Right cardiac atrium (tissue), 5 donors: ENCODE data around the gene ZXDC. TPM values are rescaled to one million over a fixed set of nuclear protein-coding genes. Genes with fewer than 3 reads are reported as not detected.

Experiments used
- ATAC-seq, 2 donors: fragments of 200-7000 bp; cut with Tn5 transposase; one replicate each; pipeline versions ENCODE4 v1.8.0 to v1.9.1; 2020; ENCODE audit warnings: moderate library complexity in 2 of 2, mild to moderate bottlenecking in 1 of 2
- DNase-seq, 3 donors: peaks; one replicate each; pipeline ENCODE4 v3.0.0-alpha.2; 2020
- H3K27ac ChIP-seq: one replicate; pipeline ENCODE4 v1.5.1; 2013; ENCODE audit warnings: mild to moderate bottlenecking, low read length, control low read depth, moderate library complexity
- H3K27me3 ChIP-seq: one replicate; pipeline ENCODE4 v1.6.1; 2013; ENCODE audit not compliant: control insufficient read depth, insufficient read depth
- H3K4me1 ChIP-seq: one replicate; pipeline ENCODE4 v1.6.1; 2013; ENCODE audit warnings: low read length; ENCODE audit not compliant: control insufficient read depth, insufficient read depth
- H3K4me3 ChIP-seq: one replicate; pipeline ENCODE4 v1.5.1; 2013; ENCODE audit warnings: low read length, control low read depth
- H3K9me3 ChIP-seq: one replicate; pipeline ENCODE4 v1.6.1; 2013; ENCODE audit warnings: low read length; ENCODE audit not compliant: control insufficient read depth
- WGBS: extraction: QIAGEN DNeasy Blood & Tissue Kit; methylation state at CpG from one replicate; pipeline ENCODE4 v1.1.7; 2013; 5-methylcytosine and 5-hydroxymethylcytosine counted together
- intact Hi-C, 4 donors: fragments of 100-400 bp; cut with DNase I; formaldehyde crosslinking; loops; one replicate each; pipeline versions ENCODE4 v1.11.0 to v1.14.0; 2022 to 2023
- polyA plus RNA-seq: library from polyadenylated mRNA; stranded (reverse); fragments of 200-250 nt; gene quantifications from one replicate; pipeline ENCODE4 v1.2.3, GENCODE V29; 2013
- total RNA-seq, 4 donors: library from RNA; stranded (reverse); fragmentation: NEBNext Ultra II Directional; extraction: Animal tissue kit (Norgen Biotek cat#: 25700); gene quantifications; one replicate each; pipeline ENCODE4 v1.2.1, GENCODE V29; 2021
- donor health status: healthy with polysubstance abuse.
- donor health status: DM: no; HTN: yes; CAD: no.
- donor health status: DM: no; HTN: no; CAD: no.
- donor health status: DM: no; HTN: yes; CAD: no; lungs with severe emphysema.
- donor health status: DM: yes; HTN: yes; CAD: no.

ZXDC gene
- total and polyA plus RNA-seq, 5 donors, result 8.2 to 21.6 (median 19.3) TPM

- intact Hi-C loops, result loop anchor here in 2 of 4 donors (5.0 to 10.0 kb wide), 2 partner anchors 141 to 263 kb away; no protein-coding TSS in a partner anchor
- WGBS, result 90% methylated on average over 13 of the region's 13 CpGs
- ATAC-seq (no peak), DNase-seq (peak in 1 of 3 donors; percentile 43)
- H3K4me1 ChIP-seq, result no peaks in the 10 kb centered on the region
- H3K27ac ChIP-seq, result no peak overlapping the region
- H3K27me3 ChIP-seq, result no peaks in the 10 kb centered on the region
- H3K4me3 ChIP-seq, result no peak overlapping the region
- no peaks in the 10 kb centered on the region for H3K9me3 ChIP-seq
Observed at GRCh38 chr3:126397610-126398422, 77.9 kb downstream of the ZXDC start.

DNA sequence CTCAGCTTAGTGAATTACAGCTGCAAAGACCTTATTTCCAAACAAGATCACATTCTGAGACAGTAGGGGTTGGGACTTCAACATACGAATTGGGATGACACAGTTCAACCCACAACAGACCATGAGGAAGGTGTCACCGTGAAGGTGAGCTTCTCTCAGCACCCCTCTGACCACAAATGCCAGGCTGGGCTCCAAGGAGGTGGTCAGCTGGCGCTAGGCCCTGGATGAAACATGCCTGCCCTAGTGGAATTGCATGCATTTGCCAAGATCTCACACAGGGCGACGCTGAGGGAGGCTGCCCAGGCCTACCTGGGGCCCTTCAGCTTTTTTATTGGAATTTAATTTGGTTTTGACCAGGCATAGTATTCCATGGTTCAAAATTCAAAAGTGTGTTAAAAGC lies 79.2 kb downstream of the ZXDC start:
- H3K27me3 ChIP-seq, result no peaks in the 10 kb centered on the region
- DNase-seq, result no peak
- no peak overlapping the region for H3K27ac ChIP-seq
- no peaks in the 10 kb centered on the region for H3K9me3 ChIP-seq
- H3K4me1 ChIP-seq, result no peaks in the 10 kb centered on the region
- no peak overlapping the region for H3K4me3 ChIP-seq
- ATAC-seq, result no peak
- WGBS, result 92% methylated on average over 5 of the region's 5 CpGs
- intact Hi-C loops, result loop anchor here in 2 of 4 donors (5.0 to 10.0 kb wide), 2 partner anchors 139 to 262 kb away; no protein-coding TSS in a partner anchor

- Histone ChIP-seq H3K27me3 (no peaks in the 10 kb centered on the region), H3K27ac (no peak overlapping the region), H3K9me3 (no peaks in the 10 kb centered on the region), H3K4me1 (no peaks in the 10 kb centered on the region), H3K4me3 (no peak overlapping the region)
- intact Hi-C loops, result loop anchor here in 2 of 4 donors (5.0 to 10.0 kb wide), 2 partner anchors 139 to 261 kb away; no protein-coding TSS in a partner anchor
- WGBS, result 90% methylated on average over 6 of the region's 6 CpGs
- no peak for ATAC-seq
- DNase-seq, result no peak
Observed at GRCh38 chr3:126395846-126396513, 79.7 kb downstream of the ZXDC start.

DNA sequence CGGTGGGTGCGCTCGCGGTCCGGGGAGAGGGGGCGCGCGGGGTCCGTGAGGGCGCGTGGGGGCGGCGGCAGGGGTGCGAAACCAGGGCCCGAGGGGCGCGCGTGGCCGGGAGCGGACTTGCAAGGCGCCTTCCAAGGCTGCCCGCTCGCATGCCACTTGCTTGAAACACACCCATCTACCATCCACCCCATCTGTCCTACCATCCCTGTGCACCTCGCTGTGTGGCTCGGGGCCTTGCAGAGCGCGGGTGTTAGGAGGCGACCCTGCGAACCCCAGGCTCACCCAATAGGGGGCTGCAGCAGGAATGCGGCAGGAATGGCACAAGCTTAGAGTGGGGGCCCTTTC lies 80.7 kb downstream of the ZXDC start:
- no peaks in the 10 kb centered on the region for H3K4me1 ChIP-seq
- peak in 1 of 2 donors; percentile 5 for ATAC-seq

GRCh38 chr3:126394179-126394976 lies 81.3 kb downstream of the ZXDC start, which contains the start of gene CFAP100:
TSS of gene CFAP100 (plus strand) at chr3:126394909. CDS start at chr3:126396001, 1,092 bp downstream.
- DNase-seq, result peak; percentile 68 to 89 (median 81)
- peak; percentile 78 to 82 for ATAC-seq
- Histone ChIP-seq H3K4me1 (no peaks in the 10 kb centered on the region), H3K4me3 (peak within 1 kb of the TSS; percentile 9), H3K27ac (no peak within 1 kb of the TSS), H3K27me3 (no peaks in the 10 kb centered on the region), H3K9me3 (no peaks in the 10 kb centered on the region)
- WGBS, result 31% methylated on average over 43 of the region's 43 CpGs
- intact Hi-C loops, result loop anchor here in 3 of 4 donors (5.0 to 10.0 kb wide), 3 partner anchors 137 to 260 kb away; no protein-coding TSS in a partner anchor

More for the DNA sequence above, 80.7 kb downstream of the ZXDC start:
- no peaks in the 10 kb centered on the region for H3K9me3 ChIP-seq
- DNase-seq, result no peak
- H3K4me3 ChIP-seq, result peak overlapping the region; percentile 9
- WGBS, result 15% methylated on average over 30 of the region's 30 CpGs
- intact Hi-C loops, result loop anchor here (5.0 to 10.0 kb wide), 3 partner anchors 138 to 260 kb away; no protein-coding TSS in a partner anchor
- H3K27me3 ChIP-seq, result no peaks in the 10 kb centered on the region
- no peak overlapping the region for H3K27ac ChIP-seq

GRCh38 chr3:126393563-126393962 lies 82.1 kb downstream of the ZXDC start:
- Histone ChIP-seq H3K27me3 (no peaks in the 10 kb centered on the region), H3K4me1 (no peaks in the 10 kb centered on the region), H3K27ac (no peak overlapping the region), H3K9me3 (no peaks in the 10 kb centered on the region), H3K4me3 (no peak overlapping the region)
- DNase-seq, result no peak
- ATAC-seq, result no peak
- 87% methylated on average over 4 of the region's 4 CpGs for WGBS
- intact Hi-C loops, result loop anchor here in 3 of 4 donors (5.0 to 10.0 kb wide), 3 partner anchors 136 to 259 kb away; no protein-coding TSS in a partner anchor

- 82% methylated on average over 12 of the region's 12 CpGs for WGBS
- intact Hi-C loops, result loop anchor here in 3 of 4 donors (5.0 to 10.0 kb wide), 3 partner anchors 135 to 257 kb away; no protein-coding TSS in a partner anchor
Observed at GRCh38 chr3:126392246-126392645, 83.4 kb downstream of the ZXDC start.

GRCh38 chr3:126391631-126392030 lies 84.1 kb downstream of the ZXDC start:
- Histone ChIP-seq H3K4me1 (no peaks in the 10 kb centered on the region), H3K27me3 (no peaks in the 10 kb centered on the region), H3K27ac (no peak overlapping the region), H3K9me3 (no peaks in the 10 kb centered on the region), H3K4me3 (no peak overlapping the region)
- intact Hi-C loops, result loop anchor here in 3 of 4 donors (5.0 to 10.0 kb wide), 3 partner anchors 134 to 257 kb away; no protein-coding TSS in a partner anchor
- ATAC-seq (no peak), DNase-seq (no peak)
- 46% methylated on average over 1 of the region's 1 CpG for whole genome bisulfite sequencing

More at GRCh38 chr3:126392246-126392645, 83.4 kb downstream of the ZXDC start:
- no peaks in the 10 kb centered on the region for H3K9me3 ChIP-seq
- no peak for DNase-seq
- no peak overlapping the region for H3K27ac ChIP-seq
- H3K27me3 ChIP-seq, result no peaks in the 10 kb centered on the region
- no peaks in the 10 kb centered on the region for H3K4me1 ChIP-seq
- no peak for ATAC-seq
- H3K4me3 ChIP-seq, result no peak overlapping the region

DNA sequence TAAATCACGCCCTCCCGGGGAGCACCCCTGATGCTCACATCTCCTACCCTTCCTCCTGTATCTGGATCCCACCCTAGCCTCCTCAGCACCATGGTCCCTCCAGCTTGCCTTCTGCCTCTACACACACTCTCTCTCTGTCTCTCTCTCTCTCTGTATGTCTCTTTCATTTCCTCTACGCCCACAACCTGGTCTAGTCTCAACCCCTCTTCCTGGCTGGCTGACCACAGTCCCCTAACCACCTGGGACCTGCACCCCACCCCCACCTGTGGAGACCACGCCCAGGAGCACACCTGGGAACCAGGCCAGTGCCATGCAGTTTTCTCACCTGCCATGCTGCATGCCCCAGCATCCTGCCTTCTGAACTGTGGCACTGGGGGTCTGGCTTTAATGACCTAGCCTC lies 84.9 kb downstream of the ZXDC start:
- intact Hi-C loops, result loop anchor here in 3 of 4 donors (5.0 to 10.0 kb wide), 3 partner anchors 133 to 256 kb away; no protein-coding TSS in a partner anchor
- H3K9me3 ChIP-seq, result no peaks in the 10 kb centered on the region
- no peak overlapping the region for H3K4me3 ChIP-seq
- ATAC-seq (no peak), DNase-seq (no peak)
- 83% methylated on average over 4 of the region's 4 CpGs for WGBS
- H3K27me3 ChIP-seq, result no peaks in the 10 kb centered on the region
- H3K4me1 ChIP-seq, result no peaks in the 10 kb centered on the region
- H3K27ac ChIP-seq, result no peak overlapping the region

DNA sequence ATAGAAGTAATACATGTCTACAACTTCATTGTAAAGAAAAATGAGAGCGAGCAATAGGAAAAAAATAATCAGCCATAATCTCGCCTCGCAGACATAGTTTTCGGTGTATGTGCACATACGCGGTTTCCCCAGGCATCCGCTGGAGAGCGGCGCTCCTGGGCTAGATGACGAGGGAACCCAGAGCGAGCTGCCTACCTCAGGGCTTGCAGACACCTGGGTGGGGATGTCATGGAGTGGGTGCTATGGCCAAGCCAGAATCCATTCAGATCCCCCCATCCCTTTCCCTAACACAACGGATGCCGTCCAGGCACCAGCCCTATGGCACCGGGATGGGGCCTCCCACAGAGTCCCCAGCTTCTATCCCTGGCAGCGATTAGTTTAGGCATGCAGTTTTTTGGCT lies 85.5 kb downstream of the ZXDC start:
- H3K9me3 ChIP-seq, result no peaks in the 10 kb centered on the region
- no peak overlapping the region for H3K27ac ChIP-seq
- H3K27me3 ChIP-seq, result no peaks in the 10 kb centered on the region
- DNase-seq (no peak), ATAC-seq (no peak)
- no peaks in the 10 kb centered on the region for H3K4me1 ChIP-seq
- 90% methylated on average over 15 of the region's 15 CpGs for WGBS
- intact Hi-C loops, result loop anchor here in 3 of 4 donors (5.0 to 10.0 kb wide), 3 partner anchors 133 to 255 kb away; no protein-coding TSS in a partner anchor
- no peak overlapping the region for H3K4me3 ChIP-seq
